Activated CD4-positive, alpha-beta T cell treated with anti-CD3 and anti-CD28 coated beads for 48 hours (primary cell): Measurements from ENCODE around the gene GMPPB.
"Not testable (repeated sequence)": the region's sequence is repeated elsewhere in the genome, so short reads cannot be mapped to it uniquely, and the experiment has no call there.

Experiments
- DNase-seq: peaks from one replicate; pipeline ENCODE4 v3.0.0-alpha.2; 2020

GMPPB gene

DNA sequence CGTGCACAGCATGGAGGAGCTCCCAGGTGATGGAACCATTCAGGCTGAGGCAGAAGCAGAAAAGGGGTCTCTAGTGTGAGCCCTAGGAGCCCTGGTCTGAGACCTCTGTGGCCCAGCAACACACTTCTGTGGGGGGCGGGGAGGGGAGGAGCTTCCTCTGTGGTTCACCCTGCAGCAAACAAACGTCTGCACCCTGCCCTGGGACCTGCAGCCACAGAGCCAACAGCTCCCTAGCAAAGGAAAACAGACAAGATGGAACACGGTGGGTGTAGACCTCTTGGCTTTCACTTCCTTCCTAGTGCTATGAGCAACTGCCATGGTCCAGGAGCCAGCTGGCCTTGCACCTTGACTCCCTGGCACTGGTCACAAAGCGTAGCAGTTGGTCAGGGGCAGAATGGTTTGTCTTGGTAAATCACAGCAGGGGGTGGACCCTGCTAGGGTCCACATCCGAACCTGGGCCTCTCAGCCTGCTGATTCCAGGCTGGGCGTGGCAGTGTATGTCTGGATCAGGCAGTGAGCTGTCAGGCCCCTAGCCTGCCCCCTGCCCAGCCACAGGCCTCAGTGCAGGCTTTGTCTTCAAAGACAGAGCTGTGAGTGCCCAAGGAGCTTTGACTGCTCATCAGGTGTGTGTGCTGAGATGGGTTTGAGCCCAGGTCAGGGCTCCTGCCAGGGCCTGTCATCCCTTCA, 11.0 kb downstream of the GMPPB start:
- no peak for DNase-seq

DNA sequence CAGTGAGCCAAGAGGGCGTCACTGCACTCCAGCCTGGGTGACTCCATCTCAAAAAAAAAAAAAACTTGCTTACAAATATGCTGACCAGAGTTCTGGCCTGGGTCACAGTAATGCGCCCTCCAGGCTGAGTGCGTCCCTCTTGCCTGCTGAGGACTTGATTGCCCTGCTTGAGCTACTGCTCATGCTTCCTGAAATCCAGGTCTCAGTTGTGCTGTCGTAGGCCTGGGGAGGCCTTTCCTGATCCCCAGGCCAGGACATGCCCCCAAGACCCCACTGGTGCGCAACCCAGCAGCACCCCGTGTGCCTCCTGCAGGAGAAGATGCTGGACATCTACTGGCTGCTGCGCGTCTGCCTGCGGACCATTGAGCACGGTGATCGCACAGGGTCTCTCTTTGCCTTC, 11.6 kb downstream of the GMPPB start:
- DNase-seq, result no peak

DNA sequence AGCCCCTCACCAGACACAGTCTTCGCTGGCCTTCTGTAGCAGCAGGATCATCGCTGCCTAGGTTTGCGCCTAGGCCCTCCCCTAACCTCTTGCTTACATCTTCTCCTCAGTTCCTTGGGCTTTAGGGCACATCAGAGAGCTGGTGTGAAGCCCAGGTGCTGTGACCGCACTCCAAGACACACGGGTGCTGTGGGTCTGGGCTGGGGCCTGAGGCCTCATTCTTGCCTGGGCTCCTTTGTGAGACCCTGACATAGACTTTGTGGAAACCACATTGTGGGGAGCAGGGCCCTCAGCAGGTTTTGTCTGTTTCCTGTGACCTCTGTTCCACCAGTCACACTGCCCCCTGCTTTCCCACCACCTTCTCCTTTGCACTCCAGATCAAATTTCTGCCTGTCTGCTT, 12.3 kb downstream of the GMPPB start:
- DNase-seq, result no peak

DNA sequence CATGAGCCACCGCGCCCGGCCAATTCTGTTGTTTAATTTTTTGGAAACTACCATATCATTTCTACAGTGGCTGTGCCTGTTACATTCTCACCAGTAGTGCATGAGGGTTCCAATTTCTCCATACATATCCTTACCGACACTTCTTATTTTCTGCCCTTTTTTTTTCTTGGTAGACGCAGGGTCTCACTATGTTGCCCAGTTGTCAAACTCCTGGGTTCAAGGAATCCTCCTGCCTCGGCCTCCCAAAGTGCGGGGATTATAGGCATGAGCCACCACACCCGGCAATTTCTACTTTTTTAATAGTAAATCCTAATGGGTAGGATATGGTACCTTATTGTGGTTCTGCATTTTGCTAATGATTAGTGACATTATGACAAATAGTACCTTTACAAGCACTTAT, 13.9 kb downstream of the GMPPB start:
- no peak for DNase-seq

DNA sequence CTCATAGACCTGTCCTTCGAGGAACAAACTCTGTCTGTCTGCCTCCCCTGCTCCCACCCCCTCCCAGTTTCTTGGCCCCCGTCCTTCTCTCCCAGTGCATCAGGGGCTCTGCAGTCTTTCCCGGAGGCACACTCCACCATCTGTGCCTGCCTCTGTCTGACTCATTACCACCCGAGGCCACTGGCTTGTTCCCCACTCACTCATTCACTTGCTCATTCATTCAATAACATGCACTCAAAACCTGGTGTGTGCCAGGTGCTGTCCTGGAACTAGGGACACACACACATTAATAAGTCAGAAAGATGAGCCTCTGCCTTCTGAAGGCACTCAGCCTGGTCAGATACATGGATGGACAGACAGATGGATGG, 16.7 kb downstream of the GMPPB start:
- DNase-seq, result no peak

GRCh38 chr3:49706456-49707112, 17.2 kb downstream of the GMPPB start:
- DNase-seq, result no peak

GRCh38 chr3:49705390-49705960, 18.3 kb downstream of the GMPPB start:
- DNase-seq, result no peak

DNA sequence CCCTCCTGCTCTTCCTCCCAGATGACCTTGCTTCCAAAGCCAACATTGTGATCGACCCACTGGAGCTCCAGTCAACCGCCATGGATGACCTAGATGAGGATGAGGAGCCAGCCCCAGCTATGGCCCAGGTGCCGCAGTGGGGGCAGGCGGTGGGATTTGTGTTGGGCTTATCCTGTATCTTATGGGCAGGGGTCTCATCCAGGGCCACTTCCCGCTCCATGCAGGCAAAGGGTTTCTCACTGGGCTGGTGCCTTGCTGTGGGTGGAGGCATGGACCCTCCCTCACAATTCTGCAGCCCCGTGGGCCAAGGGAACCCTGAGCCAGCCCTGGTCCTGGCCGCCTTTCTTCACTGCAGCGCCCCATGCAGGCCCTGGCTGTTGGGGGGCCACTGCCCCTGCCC, 19.1 kb downstream of the GMPPB start:
- no peak for DNase-seq

DNA sequence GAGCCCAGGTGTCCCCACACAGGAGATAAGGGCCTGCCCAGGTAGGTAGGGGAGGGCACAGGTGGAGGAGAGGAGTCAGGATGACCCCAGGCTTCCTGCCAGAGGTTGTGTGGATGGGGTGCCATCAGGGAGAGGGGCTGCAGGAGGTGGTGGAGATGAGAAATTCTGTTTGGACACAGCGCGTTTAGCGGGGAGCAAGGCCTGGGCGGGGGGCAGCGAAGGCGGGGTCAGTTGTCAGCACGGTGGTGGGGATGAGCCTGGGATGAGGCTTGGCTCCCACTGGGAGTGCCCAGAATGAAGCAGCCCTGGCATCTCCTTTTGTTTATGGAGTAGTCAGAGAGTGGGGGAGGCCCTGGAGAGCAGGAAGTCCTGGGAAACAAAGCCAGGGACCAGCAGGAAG, 19.8 kb downstream of the GMPPB start:
- DNase-seq, result no peak

DNA sequence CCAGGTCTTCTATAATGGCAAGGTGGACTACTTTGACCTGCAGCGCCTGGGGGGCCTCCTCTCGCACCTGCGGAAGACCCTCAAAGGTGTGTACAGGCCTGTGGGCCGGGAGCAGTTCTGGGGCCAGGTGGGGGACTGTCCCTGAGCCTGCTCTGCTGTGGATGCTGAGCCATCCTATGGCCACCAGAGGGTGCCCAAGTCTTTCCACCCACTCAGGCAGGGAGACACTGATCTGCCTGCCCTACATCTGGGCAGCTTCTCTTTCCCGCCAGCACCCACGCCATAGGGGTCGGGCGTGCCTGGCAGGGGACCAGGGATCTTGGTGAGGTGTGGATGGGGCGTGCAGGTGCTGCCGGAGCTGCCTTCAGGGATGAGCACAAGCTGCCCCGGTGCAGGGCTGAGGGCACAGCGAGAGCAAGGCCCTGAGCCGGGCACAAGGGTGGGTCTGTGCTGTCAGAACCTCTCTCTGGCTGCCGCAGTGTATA, 20.3 kb downstream of the GMPPB start:
- peak; percentile 74 for DNase-seq

- no peak for DNase-seq
These were observed 21.1 kb downstream of the GMPPB start for GRCh38 chr3:49702672-49703071.

- no peak for DNase-seq
These were observed 22.2 kb downstream of the GMPPB start for GRCh38 chr3:49701388-49702077.

- no peak for DNase-seq
These were observed 23.2 kb downstream of the GMPPB start for GRCh38 chr3:49700453-49701128.

DNA sequence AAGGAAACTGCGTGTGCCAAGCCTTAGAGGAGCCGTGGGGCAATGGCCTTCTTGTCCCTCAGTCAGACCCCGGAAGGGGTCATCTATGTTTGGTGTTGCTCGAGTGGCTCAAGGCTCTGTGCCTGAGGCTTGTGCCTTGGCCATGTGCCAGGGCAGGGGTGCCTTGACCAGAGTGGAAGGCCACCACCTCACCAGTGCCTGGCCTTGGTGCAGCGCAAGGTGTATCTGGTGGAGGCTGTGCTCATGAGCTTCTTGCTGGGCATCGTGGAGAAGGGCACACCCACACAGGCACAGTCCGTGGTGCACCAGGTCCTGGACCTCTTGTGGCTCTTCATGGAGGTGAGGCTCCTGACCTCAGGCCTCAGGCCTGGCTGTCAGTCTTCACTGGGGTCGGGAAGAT, 23.7 kb downstream of the GMPPB start:
- DNase-seq, result no peak

DNA sequence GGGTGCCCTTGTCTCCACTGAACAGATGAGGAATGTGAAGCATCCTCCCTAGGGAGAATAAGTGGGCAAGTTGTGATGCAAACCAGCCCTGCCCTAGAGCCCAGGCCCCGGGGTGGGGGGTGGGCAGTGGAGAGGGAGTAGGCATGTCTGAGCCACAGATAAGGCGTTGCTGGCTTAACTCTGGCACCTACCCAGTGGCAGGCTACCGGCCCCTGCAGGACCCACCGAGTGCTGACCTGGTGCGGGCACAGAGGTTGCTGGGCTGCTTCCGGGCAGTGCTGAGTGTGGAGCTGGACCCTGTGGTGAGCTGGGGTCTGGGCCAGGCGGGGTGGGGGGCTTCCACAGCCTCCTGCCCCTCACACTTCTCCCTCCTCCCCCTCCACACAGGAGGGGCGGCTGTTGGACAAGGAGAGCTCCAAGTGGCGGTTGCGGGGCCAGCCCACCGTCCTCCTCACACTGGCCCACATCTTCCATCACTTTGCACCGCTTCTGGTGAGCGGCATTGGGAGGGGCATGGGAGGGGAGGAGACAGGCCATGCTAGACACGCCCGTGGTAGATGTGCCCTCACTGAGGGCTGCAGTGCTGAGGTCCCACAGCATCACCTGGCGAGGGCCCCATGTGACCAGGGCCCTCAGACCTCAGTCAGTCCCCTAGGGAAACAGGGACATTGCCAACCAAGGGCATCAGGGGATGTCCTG, 24.3 kb downstream of the GMPPB start:
- DNase-seq, result no peak

- DNase-seq, result not testable (repeated sequence)
These were observed 28.3 kb downstream of the GMPPB start for GRCh38 chr3:49695350-49696015.

DNA sequence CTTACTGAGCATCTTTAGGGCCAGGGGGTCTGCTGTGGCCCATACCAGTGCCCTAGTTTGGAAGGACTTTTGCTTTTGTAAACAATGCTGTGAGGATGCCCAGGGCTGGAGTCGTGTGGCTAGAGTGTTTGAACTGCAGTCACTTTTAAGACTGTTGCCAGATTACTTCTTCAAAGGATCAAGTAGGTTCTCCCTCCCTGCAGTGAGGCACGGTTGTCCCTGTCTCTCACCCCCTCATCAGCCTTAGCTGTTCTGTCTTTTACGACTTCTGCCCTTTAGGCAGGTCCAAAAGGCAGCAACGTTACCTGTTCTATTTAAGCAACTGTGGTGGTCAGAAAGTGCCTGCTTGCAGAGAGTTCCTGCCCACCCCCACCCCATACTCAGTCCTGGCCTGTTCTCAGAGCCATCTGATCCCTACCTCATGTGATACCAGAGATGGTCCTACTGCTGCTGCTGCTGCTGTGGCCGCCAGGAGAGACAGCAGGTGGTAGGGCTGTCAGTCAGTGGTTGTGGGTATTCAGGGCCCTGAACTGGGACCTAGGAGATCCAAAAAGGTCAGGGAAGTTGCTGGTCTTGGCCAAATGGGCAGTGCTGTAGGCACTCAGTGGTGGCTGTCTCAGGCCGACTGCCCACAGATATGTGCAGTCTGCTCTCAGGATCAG, 29.2 kb downstream of the GMPPB start:
- DNase-seq, result not testable (repeated sequence)

- not testable (repeated sequence) for DNase-seq
These were observed 32.3 kb downstream of the GMPPB start for GRCh38 chr3:49691481-49691880.

GRCh38 chr3:49690856-49691255, 32.9 kb downstream of the GMPPB start:
- DNase-seq, result not testable (repeated sequence)

GRCh38 chr3:49689908-49690624, 33.7 kb downstream of the GMPPB start:
- not testable (repeated sequence) for DNase-seq
